Stimulated activated CD8-positive, alpha-beta memory T cell treated with anti-CD3 and anti-CD28 coated beads, Interleukin-15, amount 100 ng/mL, for 24 hours (primary cell): Measurements from ENCODE around the gene GRHL3.

Experiments used
- DNase-seq: peaks from one replicate; pipeline ENCODE4 v3.0.0-alpha.2; 2020; ENCODE audit warnings: low read depth

GRHL3 gene

DNA sequence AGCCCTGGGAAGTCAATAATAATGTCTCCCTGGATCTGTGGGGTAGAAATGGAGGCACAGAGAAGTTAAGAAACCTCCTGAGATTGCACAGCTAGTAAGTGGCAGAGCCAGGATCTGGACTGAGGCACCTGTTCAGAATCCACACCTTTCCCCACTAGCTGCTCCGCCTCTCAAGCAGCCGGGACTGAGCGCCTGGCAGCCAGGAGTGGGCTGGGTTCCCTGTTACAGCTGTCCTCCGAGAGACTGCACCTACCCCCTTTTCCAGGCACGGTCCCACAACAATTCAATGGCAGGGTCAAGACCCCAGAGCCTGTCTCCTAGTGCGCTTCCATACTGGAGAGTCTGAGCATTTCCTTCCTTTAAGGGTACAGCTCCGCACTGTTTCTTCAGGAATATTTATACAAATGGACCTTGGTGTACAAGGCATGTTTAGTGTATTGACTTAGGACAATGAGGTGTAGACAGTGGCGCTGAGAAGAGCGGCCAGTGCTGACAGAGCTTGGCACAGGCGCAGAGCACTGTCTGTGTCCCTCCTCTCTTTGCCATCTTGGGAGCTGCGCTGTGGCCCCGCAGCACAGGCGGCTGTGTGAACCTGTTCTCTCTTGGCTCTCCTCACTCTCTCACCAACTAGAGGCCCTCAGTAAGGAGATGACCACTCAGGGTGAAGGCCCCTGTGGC is 24.4 kb downstream of the GRHL3 start:
- DNase-seq = no peak

DNA sequence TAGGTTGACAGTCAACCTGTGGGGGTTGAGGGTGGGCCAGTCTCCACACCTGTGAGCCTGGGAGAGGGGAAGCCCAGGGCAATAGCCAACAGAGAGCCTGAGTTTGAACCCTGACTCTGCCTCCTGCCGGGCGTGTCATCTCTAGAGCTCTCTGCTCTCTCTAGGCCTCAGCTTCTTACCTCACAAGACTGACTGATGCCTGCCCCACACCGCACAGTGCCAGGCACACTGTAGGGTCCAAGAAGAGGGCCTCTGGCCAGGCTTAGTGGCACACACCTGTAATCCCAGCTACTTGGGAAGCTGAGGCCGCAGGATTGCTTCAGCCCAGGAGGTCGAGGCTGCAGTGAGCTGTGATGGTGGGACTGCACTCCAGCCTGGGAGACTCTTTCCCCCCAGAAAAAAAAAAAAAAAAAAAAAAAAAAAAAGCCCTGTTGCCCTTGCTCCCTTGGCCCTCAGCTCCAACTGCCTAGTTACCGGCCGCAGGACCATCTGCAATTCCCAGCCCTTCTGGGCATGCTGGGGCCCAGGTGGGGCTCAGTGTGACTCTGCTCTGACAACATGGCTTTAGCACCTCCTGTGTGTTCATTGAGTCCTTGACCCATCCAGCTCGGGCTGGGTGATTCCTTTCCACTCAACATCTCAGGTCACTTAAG is 25.1 kb downstream of the GRHL3 start:
- DNase-seq = no peak

DNA sequence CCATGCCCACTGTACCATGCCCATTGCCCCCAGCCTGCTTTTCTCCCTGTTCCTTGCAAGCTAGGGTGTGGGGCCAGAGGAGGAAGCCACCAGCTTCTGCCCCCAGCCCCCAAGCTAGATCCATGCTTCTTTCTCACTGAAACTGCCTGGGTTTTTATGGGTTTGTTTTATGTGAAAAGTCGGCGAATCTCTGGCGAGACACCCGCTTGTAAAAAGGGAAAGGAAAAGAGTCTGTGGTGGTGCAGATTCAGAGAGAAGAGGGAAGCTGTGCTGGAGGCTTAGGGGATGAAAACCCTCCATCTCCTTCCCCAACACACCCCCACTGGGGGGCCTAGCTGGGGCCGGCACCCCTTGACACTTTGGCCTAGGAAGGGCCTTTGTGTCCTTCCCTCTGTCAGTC is 26.2 kb downstream of the GRHL3 start:
- DNase-seq = no peak

- no peak for DNase-seq
Observed at GRCh38 chr1:24347159-24347934, 28.2 kb downstream of the GRHL3 start.

DNA sequence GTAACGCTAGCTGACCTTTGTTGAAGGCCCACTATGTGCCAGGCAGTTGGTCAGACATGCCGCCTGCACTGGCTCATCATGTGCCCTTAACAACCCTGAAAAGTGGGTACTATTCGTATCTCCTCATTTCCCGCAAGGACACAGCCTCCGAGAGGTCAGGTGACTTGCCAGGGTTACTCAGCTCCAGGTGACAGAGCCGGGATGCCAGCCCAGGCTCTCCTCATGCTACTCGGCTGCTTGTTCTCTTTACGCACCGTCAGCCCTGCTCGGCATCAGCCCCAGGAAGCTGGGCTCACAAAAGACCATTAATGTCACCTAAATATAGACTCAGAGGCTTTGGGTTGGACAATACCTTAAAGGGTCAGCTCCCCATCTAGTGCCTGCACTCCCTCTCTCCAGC is 29.0 kb downstream of the GRHL3 start:
- no peak for DNase-seq

DNA sequence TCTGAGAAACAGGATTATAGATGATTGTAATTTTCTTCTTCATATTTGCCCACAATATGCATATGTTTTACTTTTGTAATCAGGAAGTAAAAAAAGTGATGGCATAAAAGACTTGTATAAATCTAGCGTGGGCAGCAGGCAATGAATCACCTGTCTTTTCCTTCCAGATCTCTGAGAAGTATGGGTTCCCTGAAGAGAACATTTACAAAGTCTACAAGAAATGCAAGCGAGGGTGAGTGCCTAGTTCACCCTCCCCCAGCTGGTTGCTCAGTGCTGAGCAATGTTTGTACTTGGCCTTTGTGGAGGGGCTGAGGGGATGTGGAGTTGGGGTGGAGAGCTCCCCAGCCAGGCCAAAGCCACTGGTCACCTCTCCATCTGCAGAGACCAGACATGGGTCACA is 30.7 kb downstream of the GRHL3 start:
- no peak for DNase-seq

GRCh38 chr1:24351247-24351646 is 32.1 kb downstream of the GRHL3 start:
- no peak for DNase-seq

DNA sequence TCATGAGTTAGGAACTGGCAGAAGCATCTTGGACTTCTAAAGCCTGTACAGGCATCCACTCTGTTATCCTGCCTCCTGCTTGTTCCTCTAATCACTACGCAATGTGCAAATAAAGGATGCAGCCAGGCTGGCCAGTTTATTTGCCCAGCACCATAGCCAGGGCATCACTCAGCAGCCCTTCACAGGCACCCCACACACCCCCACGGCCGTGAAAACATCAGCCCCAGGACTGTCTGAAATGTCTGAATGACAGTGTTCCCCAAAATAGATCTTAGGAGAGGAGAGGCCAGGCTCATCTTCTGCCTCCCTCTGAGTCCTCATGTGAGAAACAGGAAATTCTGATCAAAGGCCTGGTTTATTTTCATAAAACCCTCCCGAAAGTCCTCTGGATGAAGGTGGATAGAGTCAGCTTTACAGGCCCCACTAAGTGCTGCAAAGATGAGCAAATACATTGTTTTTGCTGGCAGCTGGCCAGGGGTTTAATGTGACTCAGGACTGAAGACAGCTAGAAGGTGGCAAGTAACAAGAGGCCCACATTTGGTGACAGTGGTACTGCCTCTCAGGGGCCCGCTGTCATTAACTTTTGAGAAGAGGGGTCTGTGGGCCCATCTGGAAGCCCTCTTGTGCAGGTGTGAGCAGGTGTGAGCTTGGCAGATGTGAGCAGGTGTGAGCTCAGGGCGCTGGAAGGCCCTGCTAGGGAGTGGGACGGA is 32.9 kb downstream of the GRHL3 start:
- DNase-seq = no peak

DNA sequence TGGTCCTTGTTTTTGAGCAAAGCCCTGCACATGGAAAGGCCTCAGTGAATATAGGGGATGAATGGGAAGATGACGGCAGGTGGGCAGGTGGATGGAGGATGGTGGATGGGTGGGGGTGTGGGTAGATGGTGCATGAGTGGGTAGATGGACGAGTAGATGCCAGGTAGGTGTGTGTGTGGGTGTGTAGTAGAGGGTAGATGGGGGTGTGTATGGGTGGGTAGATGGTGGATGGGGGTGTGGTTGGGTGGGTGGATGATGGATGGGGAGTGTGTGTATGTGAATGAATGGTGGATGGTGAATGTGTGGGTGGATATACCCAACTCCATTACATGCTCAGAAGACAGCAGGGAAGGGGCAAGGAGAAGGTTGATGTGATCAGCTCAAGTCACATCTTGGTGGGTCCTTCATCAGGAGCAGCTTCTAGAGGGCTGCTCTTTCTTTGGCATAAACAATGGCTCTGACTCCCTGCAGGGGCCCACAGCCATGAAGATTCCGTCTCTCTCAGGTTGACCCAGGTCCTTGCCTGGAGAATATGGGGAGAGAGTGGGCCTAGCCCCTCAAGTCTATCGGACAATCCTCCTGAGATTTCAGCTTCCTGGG is 34.2 kb downstream of the GRHL3 start:
- DNase-seq = no peak

DNA sequence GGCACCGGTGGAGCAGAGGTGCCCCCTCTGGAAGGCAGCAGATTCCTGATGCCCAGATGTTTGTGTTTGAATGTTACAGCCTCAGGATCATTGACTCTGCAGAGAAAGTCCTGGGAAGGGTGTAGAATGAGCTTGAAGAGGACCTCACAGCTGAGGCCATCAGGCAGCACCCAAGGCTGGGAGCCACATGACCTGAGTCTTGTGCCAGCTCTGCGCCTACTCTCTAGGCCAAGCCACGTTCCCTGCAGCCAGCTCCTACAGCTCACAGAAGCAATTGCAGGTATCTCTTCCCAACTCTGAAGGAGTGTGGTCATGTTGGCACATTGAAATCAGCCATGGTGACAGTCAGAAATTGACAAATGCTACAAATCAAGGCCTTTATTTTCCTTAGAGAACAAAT is 36.3 kb downstream of the GRHL3 start:
- DNase-seq = no peak

GRCh38 chr1:24357038-24357437 is 37.9 kb downstream of the GRHL3 start:
- DNase-seq = no peak

GRCh38 chr1:24360681-24361080 is 41.5 kb downstream of the GRHL3 start:
- no peak for DNase-seq

DNA sequence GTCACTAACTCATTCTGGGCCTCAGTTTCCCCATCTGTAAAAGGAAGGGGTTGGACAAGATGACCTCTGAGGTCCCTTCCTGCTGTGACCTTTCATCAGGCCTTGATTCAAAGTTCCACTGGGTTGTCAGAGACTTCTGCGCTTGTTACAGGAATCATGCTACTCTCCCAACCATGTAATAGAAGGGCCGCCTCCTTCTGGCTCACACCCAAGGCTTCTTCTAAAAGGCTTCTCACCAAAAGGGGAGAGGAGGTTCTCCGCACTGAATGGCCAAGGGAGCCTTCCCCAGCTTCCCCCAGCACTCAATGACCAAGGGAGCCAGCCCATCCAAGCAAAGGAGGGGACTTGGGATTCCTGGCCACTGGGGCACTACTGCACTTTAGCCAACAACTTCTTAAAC is 42.7 kb downstream of the GRHL3 start:
- DNase-seq = no peak

GRCh38 chr1:24362396-24362795 is 43.2 kb downstream of the GRHL3 start:
- DNase-seq = no peak

DNA sequence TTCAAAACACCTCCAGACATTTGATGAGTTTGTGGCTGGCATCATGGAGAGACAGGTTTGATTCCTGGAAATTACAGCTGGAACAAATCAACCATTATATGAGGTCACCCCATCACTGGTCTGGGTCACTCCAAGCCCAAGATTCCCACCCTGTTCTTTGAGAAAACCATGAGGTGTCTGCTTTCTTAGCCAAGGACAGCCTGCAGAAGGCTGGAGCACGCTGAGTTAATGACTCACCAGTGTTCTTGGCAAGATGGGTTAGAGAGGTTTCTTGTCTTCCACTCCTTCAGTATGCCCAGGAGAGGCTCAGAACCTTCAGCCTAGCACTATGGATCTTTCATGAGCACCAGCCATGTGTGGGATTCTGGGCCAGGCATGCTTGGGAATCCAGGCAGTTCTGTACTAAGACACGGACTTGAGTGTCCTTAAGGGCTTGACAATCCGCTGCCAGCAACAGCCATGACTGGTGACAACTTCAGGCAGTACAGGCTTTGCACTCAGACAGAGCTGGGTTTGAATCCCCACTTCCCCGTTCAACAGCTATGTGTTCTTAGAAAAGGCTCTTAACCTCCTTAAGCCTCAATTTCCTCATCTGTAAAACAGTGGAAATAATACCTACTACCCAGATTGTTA is 43.9 kb downstream of the GRHL3 start:
- no peak for DNase-seq

- no peak for DNase-seq
Observed at GRCh38 chr1:24363994-24364393, 44.8 kb downstream of the GRHL3 start.

DNA sequence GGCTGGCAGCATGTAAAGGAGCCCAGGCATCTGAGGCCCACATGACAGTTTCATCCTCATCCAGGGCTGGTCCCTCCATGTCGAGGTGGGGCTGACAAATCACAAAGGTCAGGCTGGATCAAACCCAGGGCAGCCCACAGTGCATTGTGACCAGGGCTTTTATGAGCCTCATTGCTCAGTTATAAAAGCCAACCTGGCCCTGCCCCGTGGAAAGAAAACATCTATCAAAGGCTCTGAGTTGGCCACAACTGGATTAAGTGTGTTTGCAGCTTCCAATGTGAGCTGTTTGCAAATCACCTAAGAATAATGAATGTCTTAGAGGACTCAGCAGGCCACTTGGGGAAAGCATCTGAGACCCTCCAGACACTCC is 45.4 kb downstream of the GRHL3 start:
- no peak for DNase-seq

DNA sequence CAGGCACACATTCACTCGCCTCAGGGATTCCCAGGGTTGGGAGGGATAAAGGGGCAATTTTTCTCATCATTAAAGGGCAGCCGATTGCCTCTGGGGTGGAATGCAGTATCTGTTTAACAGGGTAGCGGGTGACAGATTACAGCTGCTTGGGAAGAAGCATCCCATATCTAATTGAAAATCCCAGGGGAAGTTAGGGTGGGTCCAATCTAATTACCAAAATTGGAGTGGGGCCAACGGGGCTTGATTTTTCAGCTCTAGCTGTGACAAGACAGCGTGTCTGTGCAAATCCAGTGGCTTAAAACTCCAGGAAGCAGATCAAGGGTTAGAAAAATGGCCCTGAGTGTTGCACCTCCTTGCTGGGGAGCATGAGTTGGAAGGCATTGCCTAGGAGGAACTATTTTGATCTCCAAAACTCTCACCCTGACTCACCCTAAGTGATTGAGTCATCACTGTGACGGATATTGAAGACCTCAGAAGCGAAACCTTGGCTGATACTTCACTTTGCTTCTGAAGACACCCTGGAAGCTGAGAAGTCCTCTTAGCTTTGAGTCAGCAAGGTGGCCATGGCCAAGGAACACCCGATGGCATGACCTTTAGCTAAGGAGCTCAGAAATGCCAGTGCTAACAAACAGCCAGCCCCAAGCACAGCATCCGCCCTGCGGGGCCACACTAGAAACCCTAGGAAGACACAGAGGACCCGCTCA is 46.0 kb downstream of the GRHL3 start:
- DNase-seq = no peak

- no peak for DNase-seq
Observed at GRCh38 chr1:24366707-24367106, 47.5 kb downstream of the GRHL3 start.

DNA sequence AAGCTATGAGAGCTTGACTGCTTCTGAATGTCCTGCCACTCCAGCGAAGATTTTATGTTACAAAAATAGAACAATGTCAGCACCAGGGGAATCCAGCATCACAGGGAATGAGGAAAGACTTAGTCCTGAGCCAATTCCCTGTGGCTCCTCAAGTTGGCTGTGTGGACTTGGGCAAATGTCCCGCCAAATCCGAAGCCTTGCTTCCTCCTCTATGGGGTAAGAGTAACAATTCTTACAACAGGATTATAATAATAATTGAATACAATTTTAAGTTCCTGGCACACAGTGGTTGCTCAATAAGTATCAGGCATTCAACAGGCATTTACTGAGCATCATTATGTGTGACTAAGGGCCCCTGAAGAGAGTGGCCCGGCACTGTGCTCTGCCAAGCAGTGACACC is 50.0 kb downstream of the GRHL3 start:
- DNase-seq = no peak

GRCh38 chr1:24369801-24370200 is 50.6 kb downstream of the GRHL3 start:
- no peak for DNase-seq
